Cardiac fibroblast (primary cell): ENCODE data around the gene CLEC16A.

ENCODE experiments used
- DNase-seq, 2 donors: peaks; one replicate each; pipeline versions ENCODE4 v3.0.0 to v3.0.0-alpha.2; 2010; ENCODE audit warnings: low read depth in 2 of 2
- H3K4me3 ChIP-seq, 2 donors: replicated peaks in 1 of 2; 1 replicate in 1 of 2; 2 replicates in 1 of 2; pipeline ENCODE4 v1.5.1; 2011; ENCODE audit warnings: low read depth in 2 of 2, low read length in 2 of 2, mild to moderate bottlenecking in 2 of 2, moderate library complexity in 1 of 2
- TF ChIP-seq, protein P1 (sequence below): IDR thresholded peaks from one replicate; pipeline ENCODE4 v1.5.1; 2011; ENCODE audit warnings: low read depth, mild to moderate bottlenecking, low read length, inconsistent platforms

CLEC16A gene

GRCh38 chr16:10950393-10950792 lies 6.0 kb downstream of the CLEC16A start:
- DNase-seq = peak in 1 of 2 donors; percentile 19
- H3K4me3 ChIP-seq = no peak overlapping the region
- TF ChIP-seq, protein P1, sequence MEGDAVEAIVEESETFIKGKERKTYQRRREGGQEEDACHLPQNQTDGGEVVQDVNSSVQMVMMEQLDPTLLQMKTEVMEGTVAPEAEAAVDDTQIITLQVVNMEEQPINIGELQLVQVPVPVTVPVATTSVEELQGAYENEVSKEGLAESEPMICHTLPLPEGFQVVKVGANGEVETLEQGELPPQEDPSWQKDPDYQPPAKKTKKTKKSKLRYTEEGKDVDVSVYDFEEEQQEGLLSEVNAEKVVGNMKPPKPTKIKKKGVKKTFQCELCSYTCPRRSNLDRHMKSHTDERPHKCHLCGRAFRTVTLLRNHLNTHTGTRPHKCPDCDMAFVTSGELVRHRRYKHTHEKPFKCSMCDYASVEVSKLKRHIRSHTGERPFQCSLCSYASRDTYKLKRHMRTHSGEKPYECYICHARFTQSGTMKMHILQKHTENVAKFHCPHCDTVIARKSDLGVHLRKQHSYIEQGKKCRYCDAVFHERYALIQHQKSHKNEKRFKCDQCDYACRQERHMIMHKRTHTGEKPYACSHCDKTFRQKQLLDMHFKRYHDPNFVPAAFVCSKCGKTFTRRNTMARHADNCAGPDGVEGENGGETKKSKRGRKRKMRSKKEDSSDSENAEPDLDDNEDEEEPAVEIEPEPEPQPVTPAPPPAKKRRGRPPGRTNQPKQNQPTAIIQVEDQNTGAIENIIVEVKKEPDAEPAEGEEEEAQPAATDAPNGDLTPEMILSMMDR = no peak

GRCh38 chr16:10951026-10951425 lies 6.7 kb downstream of the CLEC16A start:
- DNase-seq = no peak
- TF ChIP-seq, protein P1 = no peak
- no peak overlapping the region for H3K4me3 ChIP-seq

DNA sequence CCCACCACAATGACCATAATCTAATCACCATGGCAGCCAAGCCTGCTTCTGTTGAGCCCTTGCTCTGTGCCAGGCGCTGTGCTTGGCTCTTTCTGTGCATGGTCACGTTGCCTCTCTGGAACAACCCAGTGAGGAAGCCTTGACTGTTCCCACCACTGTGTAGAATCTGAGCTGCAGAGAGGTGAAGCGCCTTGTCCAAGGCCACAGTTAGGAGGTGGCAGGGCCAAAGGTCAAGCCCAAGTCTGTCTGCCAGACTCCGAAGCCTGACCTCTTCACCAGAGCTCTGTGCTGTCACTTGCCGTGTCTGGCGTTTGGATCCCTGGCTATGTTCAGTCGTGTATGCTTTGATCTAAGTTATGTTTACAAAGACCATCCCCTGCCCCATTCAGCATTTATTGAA lies 10.5 kb downstream of the CLEC16A start:
- no peak for DNase-seq
- no peak overlapping the region for H3K4me3 ChIP-seq
- TF ChIP-seq, protein P1 = no peak

GRCh38 chr16:10957771-10958482 lies 13.6 kb downstream of the CLEC16A start:
- no peak overlapping the region for H3K4me3 ChIP-seq
- TF ChIP-seq, protein P1 = no peak
- DNase-seq = peak in 1 of 2 donors; percentile 40

DNA sequence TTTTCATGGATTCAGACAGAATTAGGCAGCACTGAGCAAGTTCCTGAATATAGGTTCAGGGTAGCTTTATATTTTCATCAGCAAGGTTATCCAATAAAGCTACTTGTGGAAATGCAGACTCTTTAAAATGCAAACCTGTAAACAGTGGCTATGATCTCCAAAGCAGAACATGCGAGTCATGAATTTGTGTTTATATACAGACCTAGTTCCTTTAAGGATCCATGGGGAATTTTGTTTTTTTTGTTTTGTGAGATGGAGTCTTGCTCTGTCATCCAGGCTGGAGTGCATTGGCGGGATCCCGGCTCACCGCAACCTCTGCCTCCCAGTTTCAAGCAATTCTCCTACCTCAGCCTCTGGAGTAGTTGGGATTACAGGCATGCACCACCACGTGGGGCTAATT lies 14.8 kb downstream of the CLEC16A start:
- no peak for DNase-seq
- no peak overlapping the region for H3K4me3 ChIP-seq
- TF ChIP-seq, protein P1 = no peak

DNA sequence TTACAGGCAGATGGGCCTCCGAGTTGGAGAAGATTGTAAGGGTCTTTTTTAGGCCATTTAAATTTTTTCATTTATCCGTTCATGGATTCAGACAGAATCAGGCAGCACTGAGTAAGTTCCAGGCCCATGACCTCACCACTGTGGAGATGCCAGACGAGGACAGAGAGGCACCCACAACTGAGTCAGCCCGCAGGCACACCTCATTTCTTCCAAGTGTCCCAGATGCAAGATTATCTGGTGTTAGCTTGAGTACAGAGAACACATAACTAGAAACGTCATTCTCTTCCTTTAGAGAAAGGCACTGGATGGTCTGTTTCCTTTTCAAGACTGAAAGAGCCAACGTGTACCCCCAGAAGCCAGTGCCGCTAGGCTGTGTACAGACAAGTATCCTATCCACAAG lies 16.9 kb downstream of the CLEC16A start:
- peak; percentile 70 to 90 for DNase-seq
- H3K4me3 ChIP-seq = no peak overlapping the region
- TF ChIP-seq, protein P1 = no peak
